Stimulated activated CD4-positive, alpha-beta T cell treated with anti-CD3 and anti-CD28 coated beads, TNF-alpha, amount 100 ng/mL, for 4 hours (primary cell): ENCODE measurements around the gene METTL26.
A peak's percentile ranks its signal among the peaks of the same experiment; 100 is the strongest.
"Not testable (repeated sequence)": the region's sequence is repeated elsewhere in the genome, so short reads cannot be mapped to it uniquely, and the experiment has no call there.

Experiments used
- DNase-seq, 3 experiments: peaks; one replicate each; pipeline ENCODE4 v3.0.0-alpha.2; 2020; ENCODE audit warnings: low read depth in 3 of 3

The METTL26 gene

GRCh38 chr16:625117-625976 lies 10.8 kb downstream of the METTL26 start:
- no peak for DNase-seq

GRCh38 chr16:624526-625070 lies 11.5 kb downstream of the METTL26 start:
- DNase-seq: no peak

GRCh38 chr16:622920-623280 lies 13.2 kb downstream of the METTL26 start:
- DNase-seq: no peak

GRCh38 chr16:621526-622105 lies 14.5 kb downstream of the METTL26 start:
- DNase-seq: no peak

- DNase-seq: no peak
Observed at GRCh38 chr16:620700-621525, 15.2 kb downstream of the METTL26 start.

- no peak for DNase-seq
Observed at GRCh38 chr16:619476-620100, 16.5 kb downstream of the METTL26 start.

GRCh38 chr16:617855-618254 lies 18.2 kb downstream of the METTL26 start:
- no peak for DNase-seq

- no peak for DNase-seq
Observed at GRCh38 chr16:616733-617586, 19.1 kb downstream of the METTL26 start.

GRCh38 chr16:615122-615521 lies 21.0 kb downstream of the METTL26 start:
- DNase-seq: no peak

GRCh38 chr16:610513-611381 lies 25.4 kb downstream of the METTL26 start:
- peak in 2 of 3 experiments; percentile 34 to 42 for DNase-seq

GRCh38 chr16:609984-610383 lies 26.1 kb downstream of the METTL26 start:
- no peak for DNase-seq

GRCh38 chr16:609316-609715 lies 26.8 kb downstream of the METTL26 start:
- DNase-seq: no peak

GRCh38 chr16:608019-608418 lies 28.1 kb downstream of the METTL26 start:
- DNase-seq: no peak

- DNase-seq: no peak
Observed at GRCh38 chr16:606656-607307, 29.3 kb downstream of the METTL26 start.

GRCh38 chr16:603933-604332 lies 32.2 kb downstream of the METTL26 start:
- no peak for DNase-seq

GRCh38 chr16:600781-601180 lies 35.3 kb downstream of the METTL26 start:
- DNase-seq: no peak

GRCh38 chr16:598823-599739 lies 37.0 kb downstream of the METTL26 start:
- DNase-seq: no peak

- DNase-seq: not testable (repeated sequence)
Observed at GRCh38 chr16:597655-598054, 38.5 kb downstream of the METTL26 start.
